Measurements from ENCODE around the gene AHDC1. TPM values are rescaled to one million over a fixed set of nuclear protein-coding genes. Genes with fewer than 3 reads are reported as not detected.

The AHDC1 gene
- total and polyA plus RNA-seq, 10 of the 15 experiments (the other 5 are each of a cell fraction or from before 2014, with no cell fraction given): 0.21 to 13.0 (median 1.4) TPM

GRCh38 chr1:27556781-27557595 is 47.0 kb downstream of the AHDC1 start (continued):
- TF ChIP-seq YY1 (IDR thresholded peaks at IDR 0.05; ENCODE audit: low read depth, low read length) (peak; percentile 48; the same call in 1 of the 2 replicates), SUPT20H (IDR thresholded peaks at IDR 0.05; ENCODE audit: borderline replicate concordance, control insufficient read depth, low read depth, low read length) (no peak), HCFC1 (IDR thresholded peaks at IDR 0.05; ENCODE audit: low read length) (0 out of 2 replicates have a peak, but pooled peaks have one; percentile 24), SMC3 (IDR thresholded peaks at IDR 0.05; ENCODE audit: borderline replicate concordance, low read length) (peak; percentile 71; the same call in 1 of the 2 replicates), SMARCA5 (IDR thresholded peaks at IDR 0.05) (peak; percentile 78), MTA2 (IDR thresholded peaks at IDR 0.05; ENCODE audit: low read depth) (no peak), MXI1 (IDR thresholded peaks at IDR 0.05; ENCODE audit: low read depth, low read length) (0 out of 2 replicates have a peak, but pooled peaks have one; percentile 24)
- TF ChIP-seq, protein P1, sequence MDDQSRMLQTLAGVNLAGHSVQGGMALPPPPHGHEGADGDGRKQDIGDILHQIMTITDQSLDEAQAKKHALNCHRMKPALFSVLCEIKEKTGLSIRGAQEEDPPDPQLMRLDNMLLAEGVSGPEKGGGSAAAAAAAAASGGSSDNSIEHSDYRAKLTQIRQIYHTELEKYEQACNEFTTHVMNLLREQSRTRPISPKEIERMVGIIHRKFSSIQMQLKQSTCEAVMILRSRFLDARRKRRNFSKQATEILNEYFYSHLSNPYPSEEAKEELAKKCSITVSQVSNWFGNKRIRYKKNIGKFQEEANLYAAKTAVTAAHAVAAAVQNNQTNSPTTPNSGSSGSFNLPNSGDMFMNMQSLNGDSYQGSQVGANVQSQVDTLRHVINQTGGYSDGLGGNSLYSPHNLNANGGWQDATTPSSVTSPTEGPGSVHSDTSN (IDR thresholded peaks at IDR 0.05; ENCODE audit: insufficient replicate concordance, low read depth, low read length): no peak
- TF ChIP-seq, protein P2, sequence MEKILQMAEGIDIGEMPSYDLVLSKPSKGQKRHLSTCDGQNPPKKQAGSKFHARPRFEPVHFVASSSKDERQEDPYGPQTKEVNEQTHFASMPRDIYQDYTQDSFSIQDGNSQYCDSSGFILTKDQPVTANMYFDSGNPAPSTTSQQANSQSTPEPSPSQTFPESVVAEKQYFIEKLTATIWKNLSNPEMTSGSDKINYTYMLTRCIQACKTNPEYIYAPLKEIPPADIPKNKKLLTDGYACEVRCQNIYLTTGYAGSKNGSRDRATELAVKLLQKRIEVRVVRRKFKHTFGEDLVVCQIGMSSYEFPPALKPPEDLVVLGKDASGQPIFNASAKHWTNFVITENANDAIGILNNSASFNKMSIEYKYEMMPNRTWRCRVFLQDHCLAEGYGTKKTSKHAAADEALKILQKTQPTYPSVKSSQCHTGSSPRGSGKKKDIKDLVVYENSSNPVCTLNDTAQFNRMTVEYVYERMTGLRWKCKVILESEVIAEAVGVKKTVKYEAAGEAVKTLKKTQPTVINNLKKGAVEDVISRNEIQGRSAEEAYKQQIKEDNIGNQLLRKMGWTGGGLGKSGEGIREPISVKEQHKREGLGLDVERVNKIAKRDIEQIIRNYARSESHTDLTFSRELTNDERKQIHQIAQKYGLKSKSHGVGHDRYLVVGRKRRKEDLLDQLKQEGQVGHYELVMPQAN (conservative IDR thresholded peaks at IDR 0.05): no peak
